ENCODE results near the gene ADAMTS6.

ADAMTS6 gene

DNA sequence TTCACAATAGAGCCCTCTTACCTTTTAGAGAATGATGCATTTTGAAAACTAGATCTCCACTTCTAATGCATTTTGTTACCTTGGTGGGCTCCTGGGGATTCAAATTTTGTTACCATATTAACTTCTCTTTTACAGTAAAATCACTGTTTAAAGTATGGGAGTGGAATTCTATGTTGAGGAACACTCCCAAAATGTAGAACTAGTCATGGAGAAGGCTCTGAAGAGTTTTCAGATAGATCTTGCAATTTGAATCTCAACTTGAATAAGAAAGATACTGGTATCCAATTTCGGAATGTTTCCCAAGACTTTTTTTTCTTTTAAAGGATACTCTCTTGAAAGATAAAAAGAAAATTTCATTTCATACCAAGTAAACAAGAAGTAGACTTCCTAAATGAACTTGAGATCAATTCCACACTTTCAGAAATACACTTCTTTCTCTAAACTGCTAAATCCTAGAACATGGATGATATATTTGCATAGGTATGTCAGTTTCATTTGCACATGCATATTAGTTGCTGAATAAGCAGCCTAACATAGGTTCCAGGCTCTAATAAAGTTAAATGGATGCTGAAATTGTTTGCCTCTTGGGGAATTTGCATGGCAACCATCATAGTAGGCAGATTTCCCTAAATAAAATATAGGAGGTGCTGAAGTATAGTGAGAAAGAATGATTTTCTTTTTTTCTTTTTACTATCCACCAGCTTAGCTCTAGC is 205.4 kb downstream of the ADAMTS6 start:
- no peak for DNase-seq

DNA sequence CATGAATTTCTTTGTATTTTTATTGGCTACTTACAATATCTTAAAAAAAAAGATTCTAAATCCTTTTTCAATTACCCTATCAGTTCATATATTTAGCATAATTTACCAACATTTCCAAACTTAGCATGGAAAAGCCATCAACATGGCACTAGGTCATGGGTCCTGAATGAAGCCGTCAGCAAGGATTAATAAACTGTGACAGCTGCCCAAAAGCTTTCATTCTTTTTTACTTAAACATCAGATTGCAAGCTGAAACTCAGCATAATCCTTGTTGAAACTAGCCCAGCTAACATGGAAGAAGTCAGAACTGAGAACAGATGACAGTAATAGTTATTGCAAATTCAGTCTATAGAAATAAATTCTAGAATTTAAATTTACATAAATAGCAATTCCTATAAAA is 209.8 kb downstream of the ADAMTS6 start:
- DNase-seq: no peak

DNA sequence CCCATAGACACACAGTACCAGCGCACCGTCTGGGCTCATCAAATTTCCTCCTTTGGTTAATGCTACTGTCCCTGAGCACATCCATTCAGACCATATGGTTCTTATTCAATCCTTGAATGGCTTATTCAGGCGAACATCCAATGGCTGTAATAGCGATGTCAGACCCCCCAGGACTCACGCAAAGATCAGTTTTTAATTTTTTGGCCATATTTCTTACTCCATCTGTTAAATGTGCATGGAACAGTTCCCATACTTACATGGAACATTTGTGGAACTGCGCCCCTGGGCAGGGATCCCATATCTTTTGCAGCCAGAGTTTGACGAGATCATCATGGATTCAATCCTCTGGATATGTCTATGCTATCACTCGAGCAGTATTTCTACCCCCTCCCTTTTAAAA is 213.2 kb downstream of the ADAMTS6 start:
- DNase-seq: no peak

DNA sequence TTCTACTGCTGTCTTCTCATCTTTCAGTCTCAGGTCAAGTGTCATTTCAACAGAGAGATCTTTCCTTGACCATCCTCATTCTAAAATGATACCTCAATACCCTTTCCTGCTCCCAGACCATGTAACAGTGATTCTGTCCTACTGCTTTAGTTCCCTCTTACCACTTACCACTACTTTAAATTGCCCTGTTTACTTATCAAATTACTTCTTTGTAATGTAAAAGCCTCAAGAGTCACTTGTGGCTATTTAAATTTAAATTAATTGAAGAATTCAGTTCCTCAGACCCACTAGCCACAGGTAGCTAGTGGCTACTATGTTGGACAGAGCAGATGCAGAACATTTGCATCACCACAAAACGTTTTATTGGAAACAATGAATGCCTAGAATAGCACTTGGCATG is 217.3 kb downstream of the ADAMTS6 start:
- no peak for DNase-seq

DNA sequence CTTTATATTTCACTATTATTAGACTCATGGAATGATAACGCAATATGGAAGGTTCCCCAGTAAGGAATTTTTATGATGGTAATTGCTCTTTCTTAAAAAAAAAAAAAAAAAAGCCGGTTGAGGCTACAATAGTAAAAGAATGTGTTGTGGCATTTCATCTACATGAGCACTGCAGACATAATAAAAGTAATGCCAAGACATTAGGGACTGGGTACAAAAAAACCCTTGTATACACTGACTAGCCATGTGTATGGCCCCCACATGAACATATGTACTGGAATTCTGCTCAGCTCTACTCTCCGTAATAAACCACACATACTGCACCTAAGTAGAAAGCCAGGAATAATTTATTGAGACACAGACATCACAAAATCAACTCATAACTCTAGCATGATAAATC is 218.4 kb downstream of the ADAMTS6 start:
- no peak for DNase-seq

DNA sequence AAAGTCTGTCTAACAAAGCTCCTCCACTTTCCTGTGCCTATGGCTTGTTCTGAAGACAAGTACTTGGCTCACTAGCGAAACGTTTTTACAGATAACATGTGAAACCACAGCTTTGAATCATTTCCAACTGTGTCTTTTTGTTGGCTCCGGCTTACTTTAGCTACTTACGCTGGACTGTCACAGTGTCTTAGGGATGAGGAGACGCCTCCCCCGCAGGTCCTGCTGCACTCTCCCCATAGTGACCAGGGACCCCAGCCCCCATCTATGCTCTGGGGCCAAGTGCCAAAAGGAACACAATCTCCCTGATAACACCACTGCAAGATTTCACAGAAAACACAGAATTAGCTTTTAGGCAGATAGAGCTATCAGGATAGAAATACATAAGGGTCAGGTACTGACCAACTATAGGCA is 219.1 kb downstream of the ADAMTS6 start:
- DNase-seq: no peak

DNA sequence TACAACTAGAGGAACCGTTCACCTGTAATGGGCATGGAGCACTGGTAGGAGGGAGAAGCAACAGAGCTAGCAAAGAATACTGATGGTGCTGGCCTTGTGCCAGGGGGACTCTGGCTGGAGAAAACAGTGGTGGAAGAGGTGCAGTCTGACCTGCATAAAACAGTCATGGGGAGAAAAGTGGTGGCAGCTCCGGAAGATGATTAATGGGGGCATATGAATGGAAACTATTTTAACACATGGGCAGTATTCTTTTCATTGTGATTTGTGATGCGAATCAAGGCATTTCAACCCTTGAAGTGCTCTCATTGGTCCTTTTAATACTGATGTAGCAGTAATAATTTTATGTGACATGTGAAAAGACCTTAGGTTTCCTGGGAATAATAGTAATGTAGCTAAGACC is 219.6 kb downstream of the ADAMTS6 start:
- peak; percentile 19 to 50 for DNase-seq

DNA sequence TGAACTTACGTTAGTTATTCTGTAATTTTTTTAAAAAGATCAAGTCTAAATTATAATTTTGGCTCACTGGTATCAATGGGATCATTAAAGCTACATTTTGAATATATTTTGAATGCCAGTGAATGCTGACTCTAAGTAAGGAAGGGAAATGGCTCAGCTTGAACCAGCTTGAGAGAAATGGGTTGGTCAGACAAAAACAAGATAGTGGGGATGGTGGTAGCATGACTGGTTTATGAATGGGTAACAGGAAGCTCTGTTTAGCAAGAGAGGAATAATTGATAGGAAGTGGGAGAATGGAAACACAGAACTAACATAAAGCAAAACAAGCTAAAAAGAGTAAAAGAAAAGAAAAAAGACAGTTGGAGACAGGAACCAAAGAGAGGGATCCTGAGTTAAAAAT is 220.2 kb downstream of the ADAMTS6 start:
- no peak for DNase-seq

DNA sequence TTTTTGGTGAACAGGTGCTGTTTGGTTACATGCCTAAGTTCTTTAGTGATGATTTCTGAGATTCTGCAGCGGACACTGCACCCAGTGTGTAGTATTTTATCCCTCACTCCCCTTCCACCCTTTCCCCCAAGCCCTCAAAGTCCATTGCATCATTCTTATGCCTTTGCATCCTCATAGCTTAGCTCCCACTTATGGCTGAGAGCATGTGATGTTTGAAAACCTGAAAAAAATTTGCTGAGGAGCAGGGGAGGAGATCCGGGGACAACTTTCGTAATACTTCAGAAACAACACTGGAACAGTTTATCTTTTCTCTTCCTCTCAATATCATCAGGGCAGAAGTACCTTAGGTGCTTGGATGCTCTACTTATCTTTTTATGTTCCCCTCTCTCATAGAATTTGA is 226.4 kb downstream of the ADAMTS6 start:
- no peak for DNase-seq

DNA sequence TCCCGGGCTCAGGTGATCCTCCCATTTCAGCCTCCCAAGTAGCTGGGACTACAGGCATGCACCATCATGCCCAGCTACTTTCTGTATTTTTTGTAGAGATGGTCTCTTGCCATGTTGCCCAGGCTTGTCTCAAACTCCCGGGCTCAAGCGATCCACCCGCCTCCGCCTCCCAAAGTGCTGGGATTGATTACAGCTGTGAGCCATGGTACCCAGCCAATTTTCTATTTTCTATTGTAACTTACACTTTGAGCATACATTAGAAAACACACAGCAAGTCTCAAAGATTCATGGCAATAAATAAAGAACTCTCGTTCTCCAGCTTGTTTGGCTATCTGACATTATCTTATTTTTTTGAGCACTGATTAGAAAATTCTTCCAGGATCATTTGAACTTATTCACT is 228.7 kb downstream of the ADAMTS6 start:
- no peak for DNase-seq

DNA sequence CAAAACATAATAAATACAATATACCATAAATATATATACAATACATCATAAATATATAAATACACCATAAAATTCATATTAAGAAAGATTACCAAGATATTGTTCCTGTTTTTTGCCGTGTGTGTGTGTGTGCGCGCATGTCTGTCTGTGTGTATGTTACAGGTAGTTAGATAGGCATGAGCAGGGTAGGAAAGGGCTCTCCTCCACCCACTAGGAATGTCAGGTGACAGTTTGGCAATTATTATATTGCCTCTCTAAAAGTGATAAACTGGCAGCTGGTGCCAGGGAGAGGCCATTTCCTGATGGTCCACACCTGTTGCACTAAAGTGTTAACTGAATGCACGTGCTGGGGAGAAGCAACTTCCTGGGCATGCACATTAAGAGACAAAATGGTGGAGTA is 232.8 kb downstream of the ADAMTS6 start:
- no peak for DNase-seq

DNA sequence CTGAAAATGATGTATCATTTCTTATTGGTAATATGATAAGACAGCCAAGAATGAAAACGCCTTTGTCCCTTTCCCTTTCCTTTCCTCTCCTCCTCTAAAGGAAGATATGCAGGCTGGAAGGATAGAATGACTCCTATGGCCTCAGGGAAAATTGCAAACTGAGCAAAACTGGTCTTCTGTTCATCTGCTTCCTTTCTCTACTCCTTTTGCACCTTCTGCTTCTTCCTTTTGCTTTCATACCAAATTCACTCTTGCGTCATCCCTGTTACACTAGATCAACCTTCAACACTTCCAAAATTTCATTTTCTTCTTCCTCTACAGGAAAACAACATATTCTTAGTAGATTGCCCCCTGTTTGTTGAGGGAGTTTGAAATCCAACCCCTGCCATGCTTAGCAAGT is 234.1 kb downstream of the ADAMTS6 start:
- no peak for DNase-seq

DNA sequence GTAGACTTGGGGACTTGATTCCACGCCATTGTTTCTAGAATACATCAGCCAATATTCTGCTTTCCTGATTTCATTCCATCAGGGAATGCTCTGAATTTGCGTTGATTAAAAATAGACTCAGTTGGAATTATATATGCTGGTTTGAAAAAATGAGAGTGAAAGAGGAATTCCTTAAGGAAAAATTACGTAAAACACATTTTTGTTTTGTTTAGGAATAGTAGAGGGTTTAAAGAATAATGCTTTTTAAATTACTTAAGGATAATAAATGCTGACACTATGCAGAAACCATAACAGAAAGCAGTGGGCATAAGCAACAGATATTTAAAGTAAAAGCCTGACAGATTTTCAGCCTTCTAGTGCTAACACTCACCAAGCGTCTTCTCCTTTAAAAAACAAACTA is 235.0 kb downstream of the ADAMTS6 start:
- no peak for DNase-seq

DNA sequence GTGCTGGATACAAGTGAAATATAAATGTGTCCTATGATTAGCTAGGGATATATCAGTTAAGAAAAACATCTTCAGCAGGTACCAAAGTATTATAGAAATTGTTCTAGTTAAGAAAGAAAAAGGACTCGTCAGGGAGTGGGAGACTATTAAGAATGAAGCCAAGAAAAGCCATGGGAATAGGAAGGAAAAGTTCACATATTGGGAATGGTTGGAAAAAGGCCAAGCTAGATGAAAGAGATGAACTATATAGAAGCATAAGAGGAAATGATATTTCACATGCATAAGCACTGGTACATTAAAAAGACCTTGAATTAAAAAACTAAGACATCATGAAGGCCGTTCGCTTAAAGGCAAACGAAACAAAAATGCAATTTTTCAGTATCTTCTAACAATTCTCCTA is 237.7 kb downstream of the ADAMTS6 start:
- no peak for DNase-seq

DNA sequence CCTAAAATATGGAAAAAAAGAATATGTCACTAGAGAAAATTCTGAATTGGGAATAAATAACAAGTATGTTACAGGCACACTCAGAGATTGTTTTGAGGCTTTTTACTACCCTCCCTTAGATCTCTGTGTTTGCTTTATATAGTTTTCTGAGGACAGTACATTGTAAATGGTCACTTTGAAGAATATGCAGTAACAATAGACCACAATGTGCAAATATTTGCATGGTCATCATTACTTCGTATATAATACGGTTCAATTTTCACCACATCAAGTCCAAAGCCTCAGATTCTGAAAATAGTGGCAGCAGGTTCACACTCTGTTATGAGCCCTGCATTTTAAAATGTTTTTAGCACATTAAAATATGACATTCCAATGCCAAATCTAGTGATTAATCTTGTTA is 238.6 kb downstream of the ADAMTS6 start:
- DNase-seq: peak in 1 of 2 experiments; percentile 20

DNA sequence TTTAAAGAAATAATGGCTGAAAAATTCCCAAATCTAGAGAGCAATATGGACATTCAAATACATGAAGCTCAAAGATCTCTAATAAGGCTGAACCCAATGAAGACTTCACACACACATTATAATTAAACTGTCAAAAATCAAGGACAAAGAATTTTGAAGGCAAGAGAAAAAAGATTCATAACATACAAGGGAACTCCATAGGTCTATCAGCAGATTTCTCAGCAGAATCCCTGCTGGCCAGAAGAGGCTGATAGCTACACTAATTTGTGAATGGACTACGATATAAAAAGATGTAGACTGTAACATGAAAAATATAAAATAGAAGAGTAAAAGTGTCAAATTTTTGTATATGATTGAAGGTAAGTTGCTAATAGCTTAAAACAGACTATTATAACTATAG is 251.9 kb downstream of the ADAMTS6 start:
- DNase-seq: no peak

DNA sequence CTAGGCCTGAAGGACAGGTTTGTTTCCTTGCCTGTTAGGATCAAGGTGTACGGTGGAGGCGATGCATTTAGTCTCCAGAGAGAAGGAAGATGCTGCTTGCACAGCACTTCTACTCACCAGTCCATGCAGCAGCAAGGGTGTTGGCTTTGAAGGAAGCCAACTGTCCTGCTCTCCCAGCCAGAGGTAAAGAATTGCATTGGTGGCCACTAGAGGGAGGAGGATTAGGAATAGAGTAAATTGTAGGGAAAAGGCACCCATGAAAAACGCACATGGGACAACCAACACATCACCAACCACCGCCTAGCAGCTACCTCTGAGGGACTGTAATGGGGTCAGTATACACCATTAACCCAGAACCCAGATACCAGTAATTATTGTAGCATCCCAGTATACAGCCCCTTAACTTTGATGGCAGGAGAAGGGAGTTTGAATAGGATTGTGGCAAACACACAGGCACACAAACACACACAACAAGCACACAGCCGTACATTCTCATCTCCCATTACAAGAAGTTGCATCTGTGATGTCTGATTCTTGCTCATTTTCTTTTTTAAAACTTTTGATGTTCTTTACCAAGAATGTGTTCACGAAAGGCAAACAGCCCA is 267.7 kb downstream of the ADAMTS6 start:
- DNase-seq: peak; percentile 23 to 28

DNA sequence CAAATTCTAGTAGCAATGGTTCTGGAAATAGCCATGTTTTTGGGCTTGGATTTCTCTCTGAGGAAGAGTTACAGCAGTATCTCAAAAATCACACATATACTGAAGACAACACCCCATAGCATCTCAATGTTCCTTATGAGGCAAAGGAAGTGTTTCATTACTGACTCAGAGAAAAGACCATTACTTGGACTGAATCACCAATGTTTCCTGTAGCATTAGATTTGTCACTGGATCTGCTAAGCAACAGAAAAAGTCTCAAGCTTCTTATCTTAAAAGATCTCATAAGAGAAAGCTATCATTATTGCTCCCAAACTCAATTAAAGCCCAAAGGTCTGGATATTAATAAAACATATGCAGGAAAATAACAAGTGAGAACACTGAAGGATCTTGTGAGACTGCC is 272.4 kb downstream of the ADAMTS6 start:
- no peak for DNase-seq

DNA sequence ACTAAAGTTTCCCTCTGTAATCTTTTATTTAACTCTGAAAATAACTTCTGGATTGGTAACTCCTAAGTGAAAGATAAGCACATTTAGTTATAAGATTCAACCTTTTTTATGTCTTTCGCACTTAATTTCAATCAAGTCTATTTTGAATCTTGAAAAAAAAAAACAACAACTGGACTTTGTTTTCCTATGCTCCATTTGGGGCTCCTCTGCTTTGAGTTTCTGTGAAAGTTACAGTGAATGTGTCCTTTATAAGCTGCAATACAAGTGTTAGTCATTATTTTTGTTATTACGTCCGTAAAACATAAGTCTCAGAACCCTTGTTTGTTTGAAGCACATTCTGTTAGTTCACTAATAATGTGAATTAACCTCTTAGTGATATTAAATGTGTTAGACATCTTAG is 276.8 kb downstream of the ADAMTS6 start:
- DNase-seq: no peak

DNA sequence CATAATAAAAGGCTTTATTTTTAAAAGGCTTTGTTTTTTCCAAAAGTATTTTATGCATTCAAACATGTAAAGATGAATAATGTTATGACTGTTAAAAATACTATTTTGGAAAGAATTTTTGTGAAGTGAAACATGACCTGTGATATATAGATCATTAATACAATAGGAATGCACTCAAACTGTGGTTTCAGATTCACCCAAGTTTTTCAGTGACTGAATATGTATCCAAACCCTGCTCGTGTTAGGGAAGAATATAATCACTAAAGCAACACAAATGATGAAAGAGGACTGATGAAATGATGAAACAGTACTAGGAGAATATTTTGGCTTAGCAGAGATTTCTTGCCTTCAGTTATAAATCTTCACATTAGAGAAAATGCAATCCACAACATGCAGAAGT is 278.0 kb downstream of the ADAMTS6 start:
- DNase-seq: no peak

DNA sequence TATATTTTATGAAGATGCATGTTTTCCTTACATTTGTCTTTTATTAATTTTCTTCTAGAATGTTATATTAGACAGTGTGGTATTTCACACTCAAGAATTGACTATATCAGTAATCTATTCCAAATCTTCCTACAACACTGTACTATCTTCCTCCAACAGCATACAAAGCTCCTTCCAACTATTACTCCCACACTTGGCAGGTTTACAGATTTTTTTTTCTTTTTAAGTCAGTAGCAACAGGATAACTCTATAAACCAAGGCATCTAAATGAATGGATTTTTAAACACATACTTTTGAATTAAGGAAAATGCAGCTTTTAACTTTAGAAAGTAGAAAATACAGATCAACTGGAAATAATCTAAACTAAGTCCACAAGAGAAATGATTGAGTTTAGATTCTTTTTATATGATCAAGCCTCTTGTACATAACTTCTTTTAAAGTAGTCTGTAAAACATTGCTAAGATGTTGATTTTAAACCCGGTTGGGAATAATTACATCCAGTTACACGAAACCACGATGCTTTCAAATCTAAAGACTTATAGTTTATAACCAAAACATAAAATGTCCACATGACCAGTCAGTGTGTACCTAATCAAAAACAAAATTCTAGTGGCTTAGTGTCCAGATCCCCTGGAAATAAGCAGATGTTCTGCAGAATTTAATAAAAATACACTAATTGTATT is 281.6 kb downstream of the ADAMTS6 start:
- no peak for DNase-seq

DNA sequence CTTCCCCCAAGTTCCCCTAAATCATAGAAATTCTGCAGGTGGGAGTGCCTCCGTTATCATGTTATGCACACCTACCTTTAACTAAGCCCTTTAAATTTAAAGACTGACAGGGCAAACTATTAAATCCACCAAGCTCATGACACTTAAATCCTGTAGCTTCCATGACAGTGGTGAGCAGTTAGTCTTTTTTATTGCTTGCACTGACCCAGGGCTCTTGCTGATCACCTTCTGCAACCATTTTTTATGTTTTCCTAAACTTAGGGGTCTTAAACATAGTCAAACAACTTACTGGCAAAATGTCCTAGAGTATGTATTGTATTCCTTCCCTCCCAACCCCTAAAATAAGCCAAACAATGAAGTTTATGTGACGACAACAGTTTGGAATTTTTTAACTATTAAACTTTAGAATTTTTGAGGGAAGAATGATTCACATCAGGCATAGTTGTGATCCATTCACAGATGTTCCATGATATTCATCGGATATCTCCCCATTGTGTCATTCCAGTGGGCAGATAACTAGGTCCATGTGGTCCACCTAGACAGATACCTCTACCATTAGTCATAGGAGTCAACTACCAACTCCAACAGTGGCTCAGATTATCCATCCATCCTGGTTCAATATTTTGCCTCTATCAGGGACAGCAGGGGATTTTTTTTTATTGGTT is 283.1 kb downstream of the ADAMTS6 start:
- DNase-seq: no peak

DNA sequence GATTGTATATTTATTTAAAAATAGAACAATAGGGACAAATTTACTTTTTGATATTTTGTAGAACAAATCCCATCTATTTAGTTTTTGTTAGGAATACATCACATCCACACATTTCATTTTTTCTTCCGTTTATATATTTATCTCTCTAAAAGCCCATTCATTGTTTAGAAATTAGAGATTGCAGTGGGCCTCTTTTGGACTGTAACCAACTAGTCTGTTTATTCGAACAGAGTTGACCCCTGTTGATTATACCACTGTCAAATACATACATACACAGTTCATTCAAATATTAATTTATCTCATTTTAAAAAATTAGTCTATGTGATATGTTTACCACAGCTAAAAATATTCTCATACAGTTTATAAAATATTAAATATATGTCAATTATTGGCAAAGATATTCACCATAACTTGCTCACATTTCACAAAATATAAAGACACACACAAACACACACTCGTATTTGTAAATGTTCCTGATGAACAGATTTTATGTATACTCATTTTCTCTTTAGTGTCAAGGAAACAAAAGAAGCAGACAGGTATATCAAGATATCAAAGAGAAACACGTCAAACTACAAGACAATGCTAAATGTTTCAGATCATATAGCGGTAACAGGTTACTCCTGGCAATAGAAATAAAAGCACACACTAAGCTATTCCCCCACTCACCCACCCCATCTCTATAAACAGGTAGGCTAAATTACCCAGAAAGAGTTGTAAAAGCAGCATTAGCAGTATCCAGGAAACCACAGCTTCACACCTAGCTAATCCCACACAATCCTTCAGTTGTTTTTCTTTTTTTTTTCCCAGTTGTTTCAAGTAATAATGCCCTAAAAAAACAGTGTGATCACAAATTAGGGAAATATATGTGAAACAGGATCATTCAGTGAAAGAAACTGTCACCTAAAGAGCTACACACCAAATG is 283.9 kb downstream of the ADAMTS6 start:
- DNase-seq: no peak

Measured in SHP77 (cell line).